ENCODE data around the gene CACNA1E. TPM values are rescaled to one million over a fixed set of nuclear protein-coding genes. Genes with fewer than 3 reads are reported as not detected.

Gene CACNA1E
- polyA plus RNA-seq, 3 donors from 2014 or later = not detected

GRCh38 chr1:181459067-181459466 lies 24.2 kb upstream of the CACNA1E start:
- no peak for DNase-seq
- H3K27me3 Mint-ChIP-seq (ENCODE audit: low read depth in 3 of 3) = peaks cover 3 to 6% (median 4%) of the 10 kb centered on the region in 3 donors
- no peaks in the 10 kb centered on the region for H3K36me3 Mint-ChIP-seq
- H3K27ac Mint-ChIP-seq = no peak overlapping the region
- H3K4me1 Mint-ChIP-seq = no peaks in the 10 kb centered on the region
- H3K4me3 Mint-ChIP-seq = no peak overlapping the region
- H3K9me3 Mint-ChIP-seq = peaks cover 0 to 12% (median 4%) of the 10 kb centered on the region in 6 donors

DNA sequence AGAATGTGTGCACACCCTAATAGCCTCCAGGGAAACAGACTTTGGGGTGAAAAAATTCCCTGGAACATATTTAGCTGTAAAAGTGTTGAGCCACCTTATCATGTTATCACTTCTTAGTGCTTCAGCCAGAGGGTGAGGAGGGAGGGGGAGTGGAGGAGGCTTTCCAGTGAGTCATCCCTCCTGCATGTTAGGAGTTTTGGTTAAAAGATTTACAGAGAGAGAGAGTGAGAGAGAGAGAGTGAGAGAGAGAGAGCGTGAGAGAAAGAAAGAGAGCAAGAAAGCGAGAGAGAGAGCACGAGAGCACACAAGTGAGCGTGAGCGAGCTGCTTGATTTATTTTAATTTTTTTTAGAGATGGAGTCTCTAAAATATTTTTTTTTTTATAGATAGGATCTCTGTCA lies 13.5 kb upstream of the CACNA1E start:
- Mint-ChIP-seq H3K36me3 (no peaks in the 10 kb centered on the region), H3K4me3 (no peak overlapping the region), H3K27ac (no peak overlapping the region), H3K27me3 (ENCODE audit: low read depth in 3 of 3) (peaks cover 4 to 5% (median 4%) of the 10 kb centered on the region in 3 donors), H3K4me1 (no peaks in the 10 kb centered on the region), H3K9me3 (peaks cover 0 to 3% (median 0%) of the 10 kb centered on the region in 6 donors)
- DNase-seq = no peak

DNA sequence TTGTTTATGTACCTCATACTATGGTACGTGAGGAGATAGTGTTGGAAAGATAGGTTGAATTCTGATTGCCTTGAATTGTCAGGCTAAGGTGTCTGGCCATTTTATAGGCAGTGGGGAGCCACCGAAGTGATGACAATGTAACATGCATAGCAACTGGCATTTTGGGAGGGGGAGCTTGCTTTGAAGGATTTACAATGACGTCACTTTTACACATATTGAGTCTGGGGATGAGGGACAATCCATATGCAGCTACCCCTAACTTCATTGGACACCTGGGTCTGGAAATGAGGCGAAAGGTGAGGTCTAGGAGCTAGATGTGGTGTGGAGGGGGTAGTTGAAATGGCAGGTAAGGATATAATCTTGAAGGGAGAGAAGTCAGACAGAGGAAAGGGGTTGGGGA lies 7.7 kb upstream of the CACNA1E start:
- no peak for DNase-seq
- H3K4me1 Mint-ChIP-seq = no peaks in the 10 kb centered on the region
- no peak overlapping the region for H3K27ac Mint-ChIP-seq
- H3K36me3 Mint-ChIP-seq = no peaks in the 10 kb centered on the region
- H3K9me3 Mint-ChIP-seq = no peaks in the 10 kb centered on the region
- H3K27me3 Mint-ChIP-seq (ENCODE audit: low read depth in 3 of 3) = peaks cover 0 to 7% (median 7%) of the 10 kb centered on the region in 3 donors
- H3K4me3 Mint-ChIP-seq = no peak overlapping the region

GRCh38 chr1:181476581-181476980 lies 6.7 kb upstream of the CACNA1E start:
- Mint-ChIP-seq H3K36me3 (no peaks in the 10 kb centered on the region), H3K27ac (no peak overlapping the region), H3K9me3 (no peaks in the 10 kb centered on the region), H3K4me1 (no peaks in the 10 kb centered on the region), H3K4me3 (no peak overlapping the region), H3K27me3 (ENCODE audit: low read depth in 3 of 3) (peaks cover 4 to 11% (median 9%) of the 10 kb centered on the region in 3 donors)
- DNase-seq = no peak

- no peak overlapping the region for H3K4me3 Mint-ChIP-seq
- H3K27me3 Mint-ChIP-seq (ENCODE audit: low read depth in 3 of 3) = peaks cover 7 to 15% (median 10%) of the 10 kb centered on the region in 3 donors
- no peaks in the 10 kb centered on the region for H3K4me1 Mint-ChIP-seq
- no peaks in the 10 kb centered on the region for H3K9me3 Mint-ChIP-seq
- H3K36me3 Mint-ChIP-seq = no peaks in the 10 kb centered on the region
- no peak for DNase-seq
- H3K27ac Mint-ChIP-seq = no peak overlapping the region
These were observed 5.0 kb upstream of the CACNA1E start for GRCh38 chr1:181478306-181478705.

- H3K27me3 Mint-ChIP-seq (ENCODE audit: low read depth in 3 of 3) = peaks cover 10 to 22% (median 11%) of the 10 kb centered on the region in 3 donors
- peak in 1 of 3 donors; percentile 3 for DNase-seq
- no peak overlapping the region for H3K4me3 Mint-ChIP-seq
- no peaks in the 10 kb centered on the region for H3K9me3 Mint-ChIP-seq
- H3K36me3 Mint-ChIP-seq = no peaks in the 10 kb centered on the region
- no peak overlapping the region for H3K27ac Mint-ChIP-seq
- no peaks in the 10 kb centered on the region for H3K4me1 Mint-ChIP-seq
These were observed 4.1 kb upstream of the CACNA1E start for GRCh38 chr1:181479137-181479745.

GRCh38 chr1:181482001-181482430 lies 1.3 kb upstream of the CACNA1E start:
- Mint-ChIP-seq H3K4me3 (no peak overlapping the region), H3K27ac (no peak overlapping the region), H3K4me1 (no peaks in the 10 kb centered on the region), H3K27me3 (ENCODE audit: low read depth in 3 of 3) (peaks cover 21 to 37% (median 22%) of the 10 kb centered on the region in 3 donors), H3K36me3 (no peaks in the 10 kb centered on the region), H3K9me3 (peaks cover 0 to 10% (median 0%) of the 10 kb centered on the region in 6 donors)
- DNase-seq = no peak

- no peak overlapping the region for H3K27ac Mint-ChIP-seq
- H3K4me3 Mint-ChIP-seq = peak overlapping the region in 1 of 5 donors; percentile 38
- no peak for DNase-seq
- no peaks in the 10 kb centered on the region for H3K36me3 Mint-ChIP-seq
- peaks cover 0 to 11% (median 0%) of the 10 kb centered on the region in 6 donors for H3K9me3 Mint-ChIP-seq
- peaks cover 17 to 39% (median 27%) of the 10 kb centered on the region in 3 donors for H3K27me3 Mint-ChIP-seq (ENCODE audit: low read depth in 3 of 3)
- no peaks in the 10 kb centered on the region for H3K4me1 Mint-ChIP-seq
These were observed 614 bp upstream of the CACNA1E start for GRCh38 chr1:181482521-181483284.

DNA sequence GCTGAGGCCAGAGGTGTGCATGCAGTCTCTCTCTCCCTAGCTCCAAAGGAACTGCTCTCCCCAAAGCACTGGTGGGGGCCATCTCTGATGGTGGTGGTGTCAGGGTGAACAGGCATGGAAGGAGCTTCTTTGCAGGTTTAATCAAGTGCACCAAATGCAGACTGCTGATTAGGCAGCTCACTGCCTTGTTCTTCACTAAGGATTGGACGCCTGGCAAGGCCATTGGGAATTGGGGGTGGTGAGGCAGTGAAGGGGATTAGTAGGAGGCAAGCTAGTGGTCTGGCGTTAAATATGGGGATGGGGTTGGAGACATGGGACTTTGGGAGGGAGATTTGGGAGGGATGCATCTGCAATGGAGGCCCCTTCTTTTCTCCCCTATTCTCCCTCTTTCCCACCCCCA lies 1.5 kb downstream of the CACNA1E start:
- H3K27me3 Mint-ChIP-seq (ENCODE audit: low read depth in 3 of 3) = peaks cover 20 to 47% (median 28%) of the 10 kb centered on the region in 3 donors
- H3K36me3 Mint-ChIP-seq = no peaks in the 10 kb centered on the region
- DNase-seq = no peak
- peaks cover 0 to 11% (median 0%) of the 10 kb centered on the region in 6 donors for H3K9me3 Mint-ChIP-seq
- H3K27ac Mint-ChIP-seq = no peak overlapping the region
- no peak overlapping the region for H3K4me3 Mint-ChIP-seq
- no peaks in the 10 kb centered on the region for H3K4me1 Mint-ChIP-seq

DNA sequence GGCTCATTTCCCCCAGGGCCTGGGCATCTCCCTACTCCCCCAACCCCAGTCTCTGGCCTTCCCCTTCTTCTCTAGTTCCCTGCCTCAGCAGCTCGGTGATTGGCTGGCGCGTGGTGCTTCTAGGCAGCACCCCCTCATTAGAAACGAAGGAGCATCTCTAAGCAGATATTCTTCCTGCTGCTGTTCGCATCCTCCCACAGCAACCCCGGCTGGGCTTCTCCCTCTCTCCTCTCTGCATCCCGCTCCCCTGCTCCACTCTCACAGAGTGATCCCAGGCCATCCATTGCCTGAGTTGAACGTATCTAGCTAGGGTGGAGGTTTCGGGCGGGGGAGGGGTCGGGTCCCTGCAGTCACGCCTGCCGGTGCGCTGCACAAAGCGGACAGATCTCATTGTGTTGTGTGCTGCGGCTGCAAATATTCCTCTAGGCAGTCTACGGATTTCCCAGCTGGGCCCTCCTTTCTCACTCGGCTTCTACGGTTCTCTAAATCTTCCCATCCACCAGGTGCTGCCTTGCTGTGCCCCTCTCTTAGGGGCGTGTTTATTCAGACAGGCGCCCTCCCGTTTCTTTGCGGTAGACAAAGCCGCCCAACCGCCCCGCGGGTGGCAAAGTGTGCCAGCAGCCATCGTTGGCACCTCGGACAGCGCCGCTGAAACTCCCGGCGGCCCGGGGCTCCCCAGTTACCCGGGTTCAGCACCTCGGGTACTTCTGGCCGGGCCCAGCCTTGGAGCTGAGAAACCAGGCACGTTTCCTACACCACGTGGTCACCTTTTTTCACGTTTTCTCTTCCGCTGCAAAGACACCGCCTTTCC lies 2.2 kb downstream of the CACNA1E start:
- no peak overlapping the region for H3K4me3 Mint-ChIP-seq
- H3K36me3 Mint-ChIP-seq = no peaks in the 10 kb centered on the region
- peaks cover 0 to 11% (median 0%) of the 10 kb centered on the region in 6 donors for H3K9me3 Mint-ChIP-seq
- no peak for DNase-seq
- peaks cover 20 to 47% (median 29%) of the 10 kb centered on the region in 3 donors for H3K27me3 Mint-ChIP-seq (ENCODE audit: low read depth in 3 of 3)
- no peak overlapping the region for H3K27ac Mint-ChIP-seq
- no peaks in the 10 kb centered on the region for H3K4me1 Mint-ChIP-seq

GRCh38 chr1:181486098-181486420 lies 2.7 kb downstream of the CACNA1E start:
- DNase-seq = no peak
- Mint-ChIP-seq H3K27me3 (ENCODE audit: low read depth in 3 of 3) (peaks cover 20 to 47% (median 27%) of the 10 kb centered on the region in 3 donors), H3K36me3 (no peaks in the 10 kb centered on the region), H3K27ac (no peak overlapping the region), H3K4me1 (no peaks in the 10 kb centered on the region), H3K9me3 (peaks cover 0 to 11% (median 0%) of the 10 kb centered on the region in 6 donors), H3K4me3 (peak overlapping the region in 1 of 5 donors; percentile 7)

DNA sequence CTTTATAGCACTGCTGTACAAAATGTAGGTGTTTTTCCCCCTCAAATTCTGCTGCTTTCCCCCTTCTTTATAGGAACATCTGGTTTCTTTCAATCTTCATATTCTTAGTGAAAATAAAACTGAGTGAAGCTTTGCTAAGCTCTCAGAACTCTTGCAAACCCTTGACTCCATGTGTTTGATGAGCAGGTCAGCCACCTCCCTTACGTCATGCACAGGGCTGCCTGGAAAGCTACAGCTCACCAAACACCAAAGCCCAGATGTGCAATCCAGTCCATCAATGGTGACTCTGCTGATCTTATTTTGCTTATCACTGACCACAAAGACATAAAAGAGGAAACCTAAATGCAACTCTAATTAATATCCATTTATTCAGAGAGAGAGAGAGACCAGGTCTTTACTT lies 5.5 kb downstream of the CACNA1E start:
- H3K27me3 Mint-ChIP-seq (ENCODE audit: low read depth in 3 of 3) = peaks cover 16 to 42% (median 26%) of the 10 kb centered on the region in 3 donors

DNA sequence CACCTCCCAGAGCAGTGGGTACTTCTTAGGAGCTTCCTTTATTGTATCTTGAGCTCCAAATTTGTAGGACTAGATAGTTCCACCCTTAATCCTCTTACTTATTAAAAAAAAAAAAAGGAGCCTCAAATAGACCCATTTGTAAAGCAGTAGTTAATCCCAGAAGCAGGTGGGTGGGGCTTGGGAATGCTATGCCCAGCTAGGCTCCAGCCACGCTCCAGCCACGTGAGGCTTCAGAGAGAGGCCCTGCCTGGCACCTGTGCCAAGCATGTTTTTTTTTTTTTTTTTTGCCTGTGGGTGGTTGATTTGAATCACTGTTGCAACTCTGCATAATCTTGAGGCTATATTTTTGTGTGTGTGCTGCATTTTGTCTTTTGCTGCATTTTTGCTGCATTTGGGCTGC lies 7.0 kb downstream of the CACNA1E start:
- no peak overlapping the region for H3K27ac Mint-ChIP-seq
- H3K27me3 Mint-ChIP-seq (ENCODE audit: low read depth in 3 of 3) = peaks cover 9 to 32% (median 17%) of the 10 kb centered on the region in 3 donors
- H3K36me3 Mint-ChIP-seq = no peaks in the 10 kb centered on the region
- H3K4me1 Mint-ChIP-seq = no peaks in the 10 kb centered on the region
- H3K4me3 Mint-ChIP-seq = no peak overlapping the region
- no peak for DNase-seq
- peaks cover 0 to 11% (median 0%) of the 10 kb centered on the region in 6 donors for H3K9me3 Mint-ChIP-seq

More for the DNA sequence above, 5.5 kb downstream of the CACNA1E start:
- no peaks in the 10 kb centered on the region for H3K36me3 Mint-ChIP-seq
- H3K4me3 Mint-ChIP-seq = no peak overlapping the region
- H3K4me1 Mint-ChIP-seq = no peaks in the 10 kb centered on the region
- peaks cover 0 to 11% (median 0%) of the 10 kb centered on the region in 6 donors for H3K9me3 Mint-ChIP-seq
- no peak for DNase-seq
- no peak overlapping the region for H3K27ac Mint-ChIP-seq
